GM12892 (cell line): ENCODE measurements around the gene SLC35F1.

Source experiments
- POLR2A ChIP-seq: IDR thresholded peaks from 2 replicates; pipeline ENCODE4 v1.6.1; 2011; ENCODE audit warnings: low read depth, low read length, control low read depth
- POLR2AphosphoS5 ChIP-seq: IDR thresholded peaks from 2 replicates; pipeline ENCODE4 v1.6.1; 2011; ENCODE audit warnings: low read depth, low read length, control low read depth

GRCh38 chr6:118354641-118355040 lies 447.6 kb downstream of the SLC35F1 start:
- TF ChIP-seq POLR2A (no peak), POLR2AphosphoS5 (no peak)
